ENCODE measurements around the gene KCNE4. TPM values are rescaled to one million over a fixed set of nuclear protein-coding genes. Genes with fewer than 3 reads are reported as not detected.

The KCNE4 gene
- total RNA-seq, 1 donor = 37.6 TPM

DNA sequence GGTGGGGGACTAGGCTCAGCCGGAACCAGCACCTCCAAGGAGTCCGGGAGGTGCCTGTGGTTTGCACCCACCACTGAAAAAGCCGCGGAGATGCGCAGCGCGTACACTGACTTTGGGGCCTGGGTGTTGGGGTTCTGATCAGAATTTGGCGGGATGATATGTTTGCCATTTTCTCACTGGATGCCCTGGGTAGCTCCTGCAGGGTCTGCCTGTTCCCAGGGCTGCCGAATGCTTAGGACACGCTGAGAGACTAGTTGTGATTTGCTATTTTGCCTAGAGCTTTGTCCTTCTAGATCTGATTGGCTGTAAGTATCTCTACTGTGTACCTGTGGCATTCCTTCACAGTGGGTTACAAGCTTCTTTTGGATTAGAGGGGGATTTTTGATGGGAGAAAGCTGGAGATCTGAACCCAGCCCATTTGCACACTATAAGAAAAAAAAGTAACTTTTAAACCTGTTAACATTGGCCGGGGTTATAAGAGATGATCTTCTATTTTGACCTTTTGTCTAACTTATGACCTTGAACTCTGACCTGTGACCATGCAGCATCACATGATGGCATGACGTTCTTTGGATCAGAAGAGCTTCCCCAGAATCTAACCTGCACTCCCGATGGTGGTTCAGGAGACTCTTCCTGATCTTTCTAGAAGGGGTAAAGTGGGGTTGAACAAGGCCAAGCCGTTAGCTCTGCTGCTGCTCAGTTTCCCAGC, 1.6 kb downstream of the KCNE4 start:
- Histone ChIP-seq H3K27ac (ENCODE audit: low read depth, low read length) (peak overlapping the region; percentile 95), H3K4me1 (ENCODE audit: insufficient read depth, low read length) (peaks cover 54% of the 10 kb centered on the region), H2AFZ (ENCODE audit: low read length) (peak overlapping the region; percentile 69), H3K9me3 (ENCODE audit: low read depth, low read length) (no peaks in the 10 kb centered on the region), H3K36me3 (ENCODE audit: insufficient read depth, low read length) (no peaks in the 10 kb centered on the region), H3K4me3 (ENCODE audit: insufficient read depth, low read length) (peak overlapping the region; percentile 75), H3K27me3 (ENCODE audit: insufficient read depth, low read length) (no peaks in the 10 kb centered on the region), H3K4me2 (ENCODE audit: insufficient read depth, low read length) (peak overlapping the region; percentile 92), H4K20me1 (ENCODE audit: insufficient read depth, low read length) (no peaks in the 10 kb centered on the region), H3K79me2 (ENCODE audit: insufficient read depth, low read length) (peaks cover 10% of the 10 kb centered on the region)
- TF ChIP-seq, protein P1, sequence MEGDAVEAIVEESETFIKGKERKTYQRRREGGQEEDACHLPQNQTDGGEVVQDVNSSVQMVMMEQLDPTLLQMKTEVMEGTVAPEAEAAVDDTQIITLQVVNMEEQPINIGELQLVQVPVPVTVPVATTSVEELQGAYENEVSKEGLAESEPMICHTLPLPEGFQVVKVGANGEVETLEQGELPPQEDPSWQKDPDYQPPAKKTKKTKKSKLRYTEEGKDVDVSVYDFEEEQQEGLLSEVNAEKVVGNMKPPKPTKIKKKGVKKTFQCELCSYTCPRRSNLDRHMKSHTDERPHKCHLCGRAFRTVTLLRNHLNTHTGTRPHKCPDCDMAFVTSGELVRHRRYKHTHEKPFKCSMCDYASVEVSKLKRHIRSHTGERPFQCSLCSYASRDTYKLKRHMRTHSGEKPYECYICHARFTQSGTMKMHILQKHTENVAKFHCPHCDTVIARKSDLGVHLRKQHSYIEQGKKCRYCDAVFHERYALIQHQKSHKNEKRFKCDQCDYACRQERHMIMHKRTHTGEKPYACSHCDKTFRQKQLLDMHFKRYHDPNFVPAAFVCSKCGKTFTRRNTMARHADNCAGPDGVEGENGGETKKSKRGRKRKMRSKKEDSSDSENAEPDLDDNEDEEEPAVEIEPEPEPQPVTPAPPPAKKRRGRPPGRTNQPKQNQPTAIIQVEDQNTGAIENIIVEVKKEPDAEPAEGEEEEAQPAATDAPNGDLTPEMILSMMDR (IDR thresholded peaks at IDR 0.05; ENCODE audit: extremely low read depth, low read depth, low read length) = no peak
- peak; percentile 26 for DNase-seq (ENCODE audit: insufficient read length, low spot score, missing footprints)

DNA sequence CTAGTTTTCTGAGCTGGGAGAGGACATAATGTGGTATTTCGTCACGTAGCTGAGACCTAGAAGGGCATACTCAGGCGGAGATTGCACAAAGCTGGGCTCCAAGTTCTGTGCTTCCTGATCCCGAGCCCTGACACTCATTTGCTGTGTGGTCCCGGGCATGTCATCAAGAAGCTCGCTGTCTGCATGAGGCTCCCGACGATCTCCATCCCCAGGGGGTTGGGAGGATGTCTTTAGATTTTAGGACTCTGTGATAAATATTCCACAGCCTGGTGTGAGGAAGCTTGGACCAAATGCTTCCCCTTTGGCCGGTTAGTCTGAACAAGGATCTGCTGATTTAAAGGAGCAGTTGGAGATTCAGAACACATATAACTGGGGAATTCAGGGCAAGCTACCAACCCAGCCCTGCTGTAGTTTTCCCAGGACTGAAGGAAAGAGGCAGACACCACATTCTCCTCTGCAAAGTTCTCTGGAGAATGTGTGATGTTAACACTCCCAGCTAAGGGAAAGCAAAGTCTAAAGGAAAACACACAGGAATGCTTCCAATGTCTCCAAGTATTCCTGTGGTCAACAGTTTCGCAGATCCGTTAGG, 2.3 kb downstream of the KCNE4 start:
- Histone ChIP-seq H4K20me1 (ENCODE audit: insufficient read depth, low read length) (no peaks in the 10 kb centered on the region), H3K4me3 (ENCODE audit: insufficient read depth, low read length) (peak overlapping the region; percentile 75), H3K79me2 (ENCODE audit: insufficient read depth, low read length) (peaks cover 10% of the 10 kb centered on the region), H2AFZ (ENCODE audit: low read length) (peak overlapping the region; percentile 69), H3K36me3 (ENCODE audit: insufficient read depth, low read length) (no peaks in the 10 kb centered on the region), H3K4me1 (ENCODE audit: insufficient read depth, low read length) (peaks cover 58% of the 10 kb centered on the region), H3K4me2 (ENCODE audit: insufficient read depth, low read length) (peak overlapping the region; percentile 92), H3K9me3 (ENCODE audit: low read depth, low read length) (no peaks in the 10 kb centered on the region), H3K27me3 (ENCODE audit: insufficient read depth, low read length) (no peaks in the 10 kb centered on the region), H3K27ac (ENCODE audit: low read depth, low read length) (peak overlapping the region; percentile 95)
- peak; percentile 69 for DNase-seq (ENCODE audit: insufficient read length, low spot score, missing footprints)
- TF ChIP-seq, protein P1 (IDR thresholded peaks at IDR 0.05; ENCODE audit: extremely low read depth, low read depth, low read length) = no peak

DNA sequence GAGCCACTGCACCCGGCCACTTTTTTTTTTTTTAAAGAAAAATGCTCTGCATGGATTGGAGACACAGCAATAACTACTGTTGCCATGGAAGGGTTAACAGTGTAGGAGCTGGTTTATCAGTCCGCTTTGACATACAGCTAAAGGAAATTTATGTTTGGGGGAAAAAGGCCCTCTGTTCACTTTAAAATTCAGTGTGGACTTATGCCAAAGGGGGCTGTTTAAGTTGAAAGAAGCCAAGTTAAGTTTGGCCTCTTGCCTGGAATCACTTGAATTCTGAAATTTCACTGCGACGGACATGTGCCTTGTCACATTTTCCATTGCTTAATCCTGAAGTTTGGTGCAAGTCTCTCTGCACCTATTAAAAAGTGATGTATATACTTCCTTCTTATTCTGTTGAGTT, 3.1 kb downstream of the KCNE4 start:
- Histone ChIP-seq H3K36me3 (ENCODE audit: insufficient read depth, low read length) (no peaks in the 10 kb centered on the region), H3K27me3 (ENCODE audit: insufficient read depth, low read length) (no peaks in the 10 kb centered on the region), H4K20me1 (ENCODE audit: insufficient read depth, low read length) (no peaks in the 10 kb centered on the region), H3K27ac (ENCODE audit: low read depth, low read length) (peak overlapping the region; percentile 49), H3K4me1 (ENCODE audit: insufficient read depth, low read length) (peaks cover 59% of the 10 kb centered on the region), H3K4me3 (ENCODE audit: insufficient read depth, low read length) (no peak overlapping the region), H3K79me2 (ENCODE audit: insufficient read depth, low read length) (peaks cover 10% of the 10 kb centered on the region), H2AFZ (ENCODE audit: low read length) (no peak overlapping the region), H3K9me3 (ENCODE audit: low read depth, low read length) (no peaks in the 10 kb centered on the region), H3K4me2 (ENCODE audit: insufficient read depth, low read length) (peak overlapping the region; percentile 36)
- DNase-seq (ENCODE audit: insufficient read length, low spot score, missing footprints) = no peak
- TF ChIP-seq, protein P1 (IDR thresholded peaks at IDR 0.05; ENCODE audit: extremely low read depth, low read depth, low read length) = no peak

DNA sequence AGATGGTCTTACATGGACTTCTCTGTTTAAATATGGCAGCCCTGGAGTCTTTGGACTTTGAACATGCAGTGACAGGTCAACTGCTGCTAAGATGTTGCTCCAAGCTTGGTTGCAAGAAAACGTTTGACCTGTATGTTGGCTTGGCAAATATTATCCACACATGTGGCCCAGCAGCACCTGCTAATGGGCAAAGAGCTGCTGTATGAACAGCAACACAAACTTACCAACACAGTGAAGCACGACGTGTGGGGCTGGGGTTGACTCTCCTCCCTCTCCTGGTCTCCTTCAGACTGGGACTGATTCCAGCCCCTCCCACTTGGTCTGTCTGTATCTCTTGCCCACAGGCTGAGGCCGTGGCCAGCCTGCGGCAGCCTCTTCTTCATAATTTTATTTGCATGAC, 3.8 kb downstream of the KCNE4 start:
- peak overlapping the region; percentile 11 for H3K4me3 ChIP-seq (ENCODE audit: insufficient read depth, low read length)

More for the DNA sequence above, 3.8 kb downstream of the KCNE4 start:
- TF ChIP-seq, protein P1 (IDR thresholded peaks at IDR 0.05; ENCODE audit: extremely low read depth, low read depth, low read length) = no peak
- Histone ChIP-seq H3K9me3 (ENCODE audit: low read depth, low read length) (no peaks in the 10 kb centered on the region), H4K20me1 (ENCODE audit: insufficient read depth, low read length) (no peaks in the 10 kb centered on the region), H3K4me2 (ENCODE audit: insufficient read depth, low read length) (peak overlapping the region; percentile 36), H3K79me2 (ENCODE audit: insufficient read depth, low read length) (peaks cover 10% of the 10 kb centered on the region), H3K4me1 (ENCODE audit: insufficient read depth, low read length) (peaks cover 52% of the 10 kb centered on the region), H2AFZ (ENCODE audit: low read length) (no peak overlapping the region), H3K27ac (ENCODE audit: low read depth, low read length) (peak overlapping the region; percentile 49), H3K36me3 (ENCODE audit: insufficient read depth, low read length) (no peaks in the 10 kb centered on the region), H3K27me3 (ENCODE audit: insufficient read depth, low read length) (no peaks in the 10 kb centered on the region)
- peak; percentile 10 for DNase-seq (ENCODE audit: insufficient read length, low spot score, missing footprints)

All from osteoblast (primary cell).